Upper lobe of right lung (tissue), 1 donor: Measurements from ENCODE around the gene SCML2. TPM values are rescaled to one million over a fixed set of nuclear protein-coding genes. Genes with fewer than 3 reads are reported as not detected.
A peak's percentile ranks its signal among the peaks of the same experiment; 100 is the strongest.
"Not testable (repeated sequence)": the region's sequence is repeated elsewhere in the genome, so short reads cannot be mapped to it uniquely, and the experiment has no call there.

Experiments
- ATAC-seq: fragments of 200-7000 bp; cut with Tn5 transposase; one replicate; pipeline ENCODE4 v1.9.1; 2020; ENCODE audit warnings: mild to moderate bottlenecking, moderate library complexity
- DNase-seq: peaks from one replicate; pipeline ENCODE4 v3.0.0-alpha.2; 2020
- H3K27ac ChIP-seq: fragments of 200-600 bp; one replicate; pipeline ENCODE4 v1.8.0; 2022
- H3K27me3 ChIP-seq: fragments of 200-600 bp; one replicate; pipeline ENCODE4 v1.8.0; 2022; ENCODE audit warnings: mild to moderate bottlenecking
- H3K36me3 ChIP-seq: fragments of 200-600 bp; one replicate; pipeline ENCODE4 v1.8.0; 2022
- H3K4me1 ChIP-seq: fragments of 200-600 bp; one replicate; pipeline ENCODE4 v1.8.0; 2022
- H3K4me3 ChIP-seq: fragments of 200-600 bp; one replicate; pipeline ENCODE4 v1.8.0; 2022; ENCODE audit warnings: mild to moderate bottlenecking
- H3K9me3 ChIP-seq: fragments of 200-600 bp; one replicate; pipeline ENCODE4 v1.8.0; 2022
- CTCF ChIP-seq: fragments of 200-600 bp; IDR thresholded peaks from one replicate; pipeline ENCODE4 v1.8.0; 2022; ENCODE audit warnings: antibody characterized with exemption
- intact Hi-C: fragments of 100-400 bp; cut with DNase I; formaldehyde crosslinking; loops from one replicate; pipeline ENCODE4 v1.11.0; 2022
- total RNA-seq: library from RNA; stranded (reverse); fragmentation: NEBNext Ultra II Directional; extraction: Animal tissue kit (Norgen Biotek cat#: 25700); gene quantifications from one replicate; pipeline ENCODE4 v1.2.1, GENCODE V29; 2021
- donor health status: DM: no; HTN: yes; CAD: no; lungs with severe emphysema.

The SCML2 gene
- total RNA-seq, 1 donor from 2014 or later = 0.81 TPM

- intact Hi-C loops = no loop called here
- Histone ChIP-seq H3K9me3 (no peaks in the 10 kb centered on the region), H3K27ac (no peak overlapping the region), H3K4me3 (no peak overlapping the region), H3K4me1 (no peaks in the 10 kb centered on the region), H3K36me3 (no peaks in the 10 kb centered on the region), H3K27me3 (no peaks in the 10 kb centered on the region)
- DNase-seq (no peak), ATAC-seq (peak; percentile 75)
- peak; percentile 47 for TF ChIP-seq CTCF
Observed at GRCh38 chrX:18377796-18378195, 23.3 kb upstream of the SCML2 start.

GRCh38 chrX:18375131-18375805 is 20.8 kb upstream of the SCML2 start:
- H3K27ac ChIP-seq, H3K4me1 ChIP-seq, H3K27me3 ChIP-seq, DNase-seq, intact Hi-C loops, ATAC-seq, H3K36me3 ChIP-seq, H3K4me3 ChIP-seq, H3K9me3 ChIP-seq: not testable (repeated sequence)

GRCh38 chrX:18369096-18369495 is 14.6 kb upstream of the SCML2 start:
- H3K4me3 ChIP-seq, DNase-seq, H3K27me3 ChIP-seq, H3K36me3 ChIP-seq, intact Hi-C loops, H3K4me1 ChIP-seq, ATAC-seq, H3K27ac ChIP-seq, H3K9me3 ChIP-seq: not testable (repeated sequence)

- H3K4me3 ChIP-seq = no peak overlapping the region
- no peak for ATAC-seq
- no peaks in the 10 kb centered on the region for H3K9me3 ChIP-seq
- no peak overlapping the region for H3K27ac ChIP-seq
- H3K4me1 ChIP-seq = no peaks in the 10 kb centered on the region
- no peaks in the 10 kb centered on the region for H3K27me3 ChIP-seq
- no peak for TF ChIP-seq CTCF
- DNase-seq = no peak
- H3K36me3 ChIP-seq = no peaks in the 10 kb centered on the region
- intact Hi-C loops = no loop called here
Observed at GRCh38 chrX:18368402-18368801, 13.9 kb upstream of the SCML2 start.

- no peak overlapping the region for H3K4me3 ChIP-seq
- ATAC-seq (no peak), DNase-seq (no peak)
- no peaks in the 10 kb centered on the region for H3K9me3 ChIP-seq
- intact Hi-C loops = no loop called here
- no peak for TF ChIP-seq CTCF
- H3K4me1 ChIP-seq = no peaks in the 10 kb centered on the region
- no peaks in the 10 kb centered on the region for H3K36me3 ChIP-seq
- H3K27me3 ChIP-seq = no peaks in the 10 kb centered on the region
- no peak overlapping the region for H3K27ac ChIP-seq
Observed at GRCh38 chrX:18360867-18361266, 6.4 kb upstream of the SCML2 start.

- peak; percentile 51 for ATAC-seq
- Histone ChIP-seq H3K4me3 (peak overlapping the region; percentile 56), H3K9me3 (no peaks in the 10 kb centered on the region), H3K27ac (no peak overlapping the region), H3K36me3 (no peaks in the 10 kb centered on the region), H3K4me1 (no peaks in the 10 kb centered on the region), H3K27me3 (no peaks in the 10 kb centered on the region)
- no peak for DNase-seq
- TF ChIP-seq CTCF = no peak
- intact Hi-C loops = no loop called here
Observed at GRCh38 chrX:18353931-18354368, 538 bp downstream of the SCML2 start.

GRCh38 chrX:18351784-18352183 is 2.7 kb downstream of the SCML2 start:
- H3K27ac ChIP-seq = no peak overlapping the region
- intact Hi-C loops = no loop called here
- no peaks in the 10 kb centered on the region for H3K4me1 ChIP-seq
- H3K36me3 ChIP-seq = no peaks in the 10 kb centered on the region
- DNase-seq (no peak), ATAC-seq (no peak)
- H3K27me3 ChIP-seq = no peaks in the 10 kb centered on the region
- no peaks in the 10 kb centered on the region for H3K9me3 ChIP-seq
- TF ChIP-seq CTCF = no peak
- no peak overlapping the region for H3K4me3 ChIP-seq
